ENCODE results near the gene MYH15.

Gene MYH15

DNA sequence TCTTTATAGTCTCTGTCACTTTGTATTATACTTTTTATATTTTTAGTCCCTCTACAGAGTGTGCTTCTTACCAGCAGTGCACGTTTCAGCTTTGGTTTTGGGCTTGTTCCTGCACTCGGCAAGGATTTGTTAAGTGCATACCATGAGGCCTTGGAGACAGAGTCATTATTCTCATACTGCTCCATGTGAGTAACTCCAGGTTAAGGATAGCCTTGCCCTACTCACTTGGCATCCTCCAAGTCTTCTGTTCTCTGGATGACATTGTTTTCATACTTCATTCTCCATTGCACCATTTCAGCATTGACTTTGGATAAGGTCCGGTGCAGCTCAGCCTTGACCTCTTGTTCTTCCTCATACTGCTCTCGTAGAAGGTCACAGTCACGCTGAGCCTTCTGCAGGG, 96.4 kb downstream of the MYH15 start:
- Histone ChIP-seq H3K4me3 (ENCODE audit: low read depth, low read length) (no peak overlapping the region), H3K4me2 (ENCODE audit: low read length) (no peak overlapping the region), H3K9ac (no peak overlapping the region), H2AFZ (no peak overlapping the region), H3K27ac (no peak overlapping the region), H3K27me3 (ENCODE audit: control insufficient read depth, insufficient read depth, low read length) (no peaks in the 10 kb centered on the region), H3K36me3 (ENCODE audit: control insufficient read depth, insufficient read depth, low read length) (no peaks in the 10 kb centered on the region), H3K9me3 (ENCODE audit: control insufficient read depth, low read length) (no peaks in the 10 kb centered on the region), H3K79me2 (no peaks in the 10 kb centered on the region), H3K4me1 (no peaks in the 10 kb centered on the region)
- no peak for TF ChIP-seq CTCF (IDR thresholded peaks at IDR 0.05)

DNA sequence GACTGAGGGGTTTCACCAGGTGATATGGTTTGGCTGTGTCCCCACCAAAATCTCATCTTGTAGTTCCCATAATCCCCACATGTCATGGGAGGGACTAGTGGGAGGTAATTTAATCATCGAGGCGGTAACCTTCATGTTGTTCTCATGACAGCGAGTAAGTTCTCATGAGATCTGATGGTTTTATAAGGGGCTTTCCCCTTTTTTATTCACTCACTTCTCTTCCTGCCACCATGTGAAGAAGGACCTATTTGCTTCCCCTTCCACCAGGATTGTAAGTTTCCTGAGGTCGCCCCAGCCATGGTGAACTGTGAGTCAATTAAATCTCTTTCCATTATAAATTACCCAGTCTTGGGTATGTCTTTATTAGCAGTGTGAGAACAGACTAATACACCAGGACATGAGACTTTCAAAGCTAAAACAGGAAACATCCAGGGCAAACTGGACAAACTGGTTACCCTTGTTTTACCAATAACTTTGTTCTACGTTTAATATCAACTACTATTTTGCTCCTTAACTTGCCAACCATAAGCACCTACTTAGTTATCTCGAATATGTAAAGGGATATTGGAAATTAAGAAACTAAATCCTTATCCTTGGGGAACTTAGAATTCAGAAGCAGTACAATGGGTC, 98.2 kb downstream of the MYH15 start:
- Histone ChIP-seq H3K79me2 (no peaks in the 10 kb centered on the region), H3K27me3 (ENCODE audit: control insufficient read depth, insufficient read depth, low read length) (no peaks in the 10 kb centered on the region), H3K4me1 (no peaks in the 10 kb centered on the region), H3K9ac (no peak overlapping the region), H3K27ac (no peak overlapping the region), H3K4me2 (ENCODE audit: low read length) (no peak overlapping the region), H3K9me3 (ENCODE audit: control insufficient read depth, low read length) (no peaks in the 10 kb centered on the region), H2AFZ (no peak overlapping the region), H3K4me3 (ENCODE audit: low read depth, low read length) (no peak overlapping the region), H3K36me3 (ENCODE audit: control insufficient read depth, insufficient read depth, low read length) (no peaks in the 10 kb centered on the region)
- no peak for TF ChIP-seq CTCF (IDR thresholded peaks at IDR 0.05)

DNA sequence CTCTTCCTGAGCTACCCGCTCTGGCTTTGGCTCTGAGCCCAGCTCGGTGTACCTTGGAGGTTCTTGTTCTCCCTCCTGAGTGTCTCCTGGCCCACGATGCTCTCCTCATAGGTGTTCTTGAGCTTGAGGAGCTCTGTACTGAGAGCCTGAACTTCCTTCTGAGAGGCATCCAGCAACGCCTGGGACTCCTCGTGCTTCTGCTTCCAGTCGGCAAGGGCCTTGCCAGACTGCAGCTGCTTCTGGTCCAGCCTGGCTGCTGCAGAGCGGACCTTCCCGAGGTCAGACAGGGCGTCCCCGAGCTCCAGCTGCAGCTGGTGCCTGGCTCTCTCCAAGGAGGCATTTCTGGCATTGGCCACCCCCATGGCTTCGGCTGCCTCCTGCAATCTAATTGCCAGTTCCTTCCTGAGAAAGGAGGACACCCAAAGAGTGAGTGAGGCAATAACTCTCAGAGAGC, 99.8 kb downstream of the MYH15 start:
- no peaks in the 10 kb centered on the region for H3K4me1 ChIP-seq
- no peaks in the 10 kb centered on the region for H3K27me3 ChIP-seq (ENCODE audit: control insufficient read depth, insufficient read depth, low read length)
- H3K36me3 ChIP-seq (ENCODE audit: control insufficient read depth, insufficient read depth, low read length) = no peaks in the 10 kb centered on the region
- no peak for TF ChIP-seq CTCF (IDR thresholded peaks at IDR 0.05)
- no peak overlapping the region for H3K9ac ChIP-seq
- no peaks in the 10 kb centered on the region for H3K9me3 ChIP-seq (ENCODE audit: control insufficient read depth, low read length)
- H3K79me2 ChIP-seq = no peaks in the 10 kb centered on the region
- H3K27ac ChIP-seq = no peak overlapping the region
- no peak overlapping the region for H3K4me3 ChIP-seq (ENCODE audit: low read depth, low read length)
- H3K4me2 ChIP-seq (ENCODE audit: low read length) = no peak overlapping the region
- no peak overlapping the region for H2AFZ ChIP-seq

GRCh38 chr3:108409800-108410178, 100.6 kb downstream of the MYH15 start:
- H3K27ac ChIP-seq = no peak overlapping the region
- no peak for TF ChIP-seq CTCF (IDR thresholded peaks at IDR 0.05)
- H3K4me1 ChIP-seq = no peaks in the 10 kb centered on the region
- no peak overlapping the region for H3K4me3 ChIP-seq (ENCODE audit: low read depth, low read length)
- H3K9ac ChIP-seq = no peak overlapping the region
- H3K4me2 ChIP-seq (ENCODE audit: low read length) = no peak overlapping the region
- no peak overlapping the region for H2AFZ ChIP-seq
- no peaks in the 10 kb centered on the region for H3K9me3 ChIP-seq (ENCODE audit: control insufficient read depth, low read length)
- no peaks in the 10 kb centered on the region for H3K36me3 ChIP-seq (ENCODE audit: control insufficient read depth, insufficient read depth, low read length)
- no peaks in the 10 kb centered on the region for H3K79me2 ChIP-seq
- no peaks in the 10 kb centered on the region for H3K27me3 ChIP-seq (ENCODE audit: control insufficient read depth, insufficient read depth, low read length)
